Measurements from ENCODE around the gene ARHGAP25. TPM values are rescaled to one million over a fixed set of nuclear protein-coding genes. Genes with fewer than 3 reads are reported as not detected.
"Not testable (repeated sequence)": the region's sequence is repeated elsewhere in the genome, so short reads cannot be mapped to it uniquely, and the experiment has no call there.

ARHGAP25 gene
- total and polyA plus RNA-seq, 2 donors (not counting 1 experiment from before 2014, with no cell fraction given) = 2.7 to 5.8 TPM

DNA sequence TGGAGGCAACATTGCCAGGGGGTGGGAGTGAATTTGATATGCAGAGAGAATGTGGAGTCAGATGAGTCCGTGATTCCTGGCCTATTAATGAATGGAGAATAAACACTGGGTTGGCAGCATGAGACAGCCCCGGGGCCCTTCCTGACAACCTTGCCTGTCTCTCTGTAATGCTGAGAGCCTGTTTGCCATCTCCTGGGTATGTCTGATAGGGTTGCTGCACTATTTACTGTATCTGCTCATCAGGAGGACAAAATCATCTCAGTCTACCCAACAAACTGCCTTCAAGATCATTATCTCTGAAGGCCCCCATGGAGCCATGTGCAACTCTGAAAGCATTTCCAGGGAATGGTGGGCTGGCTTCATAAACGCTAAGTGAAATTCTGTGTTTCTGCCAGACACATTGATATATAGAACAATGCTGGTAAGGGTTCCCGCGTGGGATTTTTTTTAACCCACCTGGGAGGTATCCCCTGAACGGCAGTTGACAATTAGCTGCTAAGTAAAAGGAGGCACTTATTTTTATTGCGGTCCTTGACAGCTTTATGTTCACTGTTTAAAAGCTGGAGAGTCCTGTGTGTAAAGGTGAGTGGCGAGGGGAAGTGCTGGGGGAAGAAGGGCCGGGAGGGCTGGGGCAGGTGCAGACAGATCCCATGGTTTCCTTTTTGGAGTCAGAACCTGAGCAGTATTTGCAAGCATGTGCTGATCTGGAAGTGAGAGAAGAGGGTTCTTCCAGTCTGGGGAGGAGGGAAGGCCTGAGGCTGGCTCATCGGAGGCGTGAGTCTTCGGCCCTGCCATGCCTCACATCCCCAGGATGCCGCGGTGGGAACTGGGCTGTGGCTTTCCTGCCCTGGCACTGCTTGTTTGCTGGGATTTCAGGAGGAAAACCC, 64.8 kb downstream of the ARHGAP25 start:
- H3K79me2 ChIP-seq (ENCODE audit: control insufficient read depth, insufficient read depth, low read length) = no peaks in the 10 kb centered on the region
- TF ChIP-seq EZH2 (IDR thresholded peaks at IDR 0.05; ENCODE audit: low read length, missing control alignments) = no peak
- TF ChIP-seq, protein P1, sequence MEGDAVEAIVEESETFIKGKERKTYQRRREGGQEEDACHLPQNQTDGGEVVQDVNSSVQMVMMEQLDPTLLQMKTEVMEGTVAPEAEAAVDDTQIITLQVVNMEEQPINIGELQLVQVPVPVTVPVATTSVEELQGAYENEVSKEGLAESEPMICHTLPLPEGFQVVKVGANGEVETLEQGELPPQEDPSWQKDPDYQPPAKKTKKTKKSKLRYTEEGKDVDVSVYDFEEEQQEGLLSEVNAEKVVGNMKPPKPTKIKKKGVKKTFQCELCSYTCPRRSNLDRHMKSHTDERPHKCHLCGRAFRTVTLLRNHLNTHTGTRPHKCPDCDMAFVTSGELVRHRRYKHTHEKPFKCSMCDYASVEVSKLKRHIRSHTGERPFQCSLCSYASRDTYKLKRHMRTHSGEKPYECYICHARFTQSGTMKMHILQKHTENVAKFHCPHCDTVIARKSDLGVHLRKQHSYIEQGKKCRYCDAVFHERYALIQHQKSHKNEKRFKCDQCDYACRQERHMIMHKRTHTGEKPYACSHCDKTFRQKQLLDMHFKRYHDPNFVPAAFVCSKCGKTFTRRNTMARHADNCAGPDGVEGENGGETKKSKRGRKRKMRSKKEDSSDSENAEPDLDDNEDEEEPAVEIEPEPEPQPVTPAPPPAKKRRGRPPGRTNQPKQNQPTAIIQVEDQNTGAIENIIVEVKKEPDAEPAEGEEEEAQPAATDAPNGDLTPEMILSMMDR (conservative IDR thresholded peaks at IDR 0.05 in 1 of 2, IDR thresholded peaks at IDR 0.05 in 1 of 2; ENCODE audit: low read depth in 1 of 2, low read length in 2 of 2) = no peak
- H2AFZ ChIP-seq (ENCODE audit: low read length) = no peak overlapping the region
- no peaks in the 10 kb centered on the region for H3K27me3 ChIP-seq (ENCODE audit: control insufficient read depth, insufficient read depth, low read length)
- no peak overlapping the region for H3K4me3 ChIP-seq (replicated peaks in 1 of 4; ENCODE audit: control extremely low read depth in 1 of 4, insufficient read depth in 1 of 4, low read depth in 3 of 4, low read length in 4 of 4)
- no peaks in the 10 kb centered on the region for H3K9me3 ChIP-seq (ENCODE audit: control insufficient read depth, insufficient read depth, low read depth, low read length)
- no peak overlapping the region for H3K4me2 ChIP-seq (ENCODE audit: extremely low read depth, insufficient read depth, low read length)
- no peaks in the 10 kb centered on the region for H3K4me1 ChIP-seq (ENCODE audit: control insufficient read depth, extremely low read depth, insufficient read depth, low read length)
- no peak overlapping the region for H3K27ac ChIP-seq (ENCODE audit: insufficient read depth, low read length)
- H3K9ac ChIP-seq (ENCODE audit: insufficient read depth, low read length) = no peak overlapping the region
- H3K36me3 ChIP-seq (ENCODE audit: control insufficient read depth, insufficient read depth, low read length) = no peaks in the 10 kb centered on the region
- no peaks in the 10 kb centered on the region for H4K20me1 ChIP-seq (ENCODE audit: control insufficient read depth, extremely low read depth, insufficient read depth, low read length)
- no peak for DNase-seq (ENCODE audit: low read depth in 2 of 2)

DNA sequence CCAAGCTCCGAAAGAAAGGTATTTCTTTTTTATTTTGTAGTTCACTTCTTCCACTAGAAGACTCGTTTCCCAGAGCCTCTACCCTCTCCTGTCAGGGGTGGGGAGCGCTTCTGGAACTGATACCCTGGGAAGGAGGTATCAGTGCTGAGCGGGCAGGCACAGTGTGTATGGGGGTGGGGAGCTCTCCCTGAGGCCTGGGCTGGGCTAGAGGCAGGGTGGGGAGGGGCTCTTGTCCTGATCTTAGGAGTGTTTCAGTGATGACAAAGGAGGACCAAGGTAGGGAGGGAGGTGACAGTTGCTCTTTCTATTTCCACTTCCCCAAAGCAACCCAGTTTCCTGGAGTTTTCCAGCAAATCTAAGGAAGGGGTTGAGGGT, 65.4 kb downstream of the ARHGAP25 start:
- Histone ChIP-seq H2AFZ (ENCODE audit: low read length) (no peak overlapping the region), H3K27ac (ENCODE audit: insufficient read depth, low read length) (no peak overlapping the region), H3K9ac (ENCODE audit: insufficient read depth, low read length) (no peak overlapping the region), H3K27me3 (ENCODE audit: control insufficient read depth, insufficient read depth, low read length) (no peaks in the 10 kb centered on the region), H3K4me3 (replicated peaks in 1 of 4; ENCODE audit: control extremely low read depth in 1 of 4, insufficient read depth in 1 of 4, low read depth in 3 of 4, low read length in 4 of 4) (no peak overlapping the region), H3K9me3 (ENCODE audit: control insufficient read depth, insufficient read depth, low read depth, low read length) (no peaks in the 10 kb centered on the region), H3K79me2 (ENCODE audit: control insufficient read depth, insufficient read depth, low read length) (no peaks in the 10 kb centered on the region), H3K4me1 (ENCODE audit: control insufficient read depth, extremely low read depth, insufficient read depth, low read length) (no peaks in the 10 kb centered on the region), H4K20me1 (ENCODE audit: control insufficient read depth, extremely low read depth, insufficient read depth, low read length) (no peaks in the 10 kb centered on the region), H3K36me3 (ENCODE audit: control insufficient read depth, insufficient read depth, low read length) (no peaks in the 10 kb centered on the region), H3K4me2 (ENCODE audit: extremely low read depth, insufficient read depth, low read length) (no peak overlapping the region)
- TF ChIP-seq, protein P1 (conservative IDR thresholded peaks at IDR 0.05 in 1 of 2, IDR thresholded peaks at IDR 0.05 in 1 of 2; ENCODE audit: low read depth in 1 of 2, low read length in 2 of 2) = no peak
- TF ChIP-seq EZH2 (IDR thresholded peaks at IDR 0.05; ENCODE audit: low read length, missing control alignments) = no peak
- DNase-seq (ENCODE audit: low read depth in 2 of 2) = no peak

DNA sequence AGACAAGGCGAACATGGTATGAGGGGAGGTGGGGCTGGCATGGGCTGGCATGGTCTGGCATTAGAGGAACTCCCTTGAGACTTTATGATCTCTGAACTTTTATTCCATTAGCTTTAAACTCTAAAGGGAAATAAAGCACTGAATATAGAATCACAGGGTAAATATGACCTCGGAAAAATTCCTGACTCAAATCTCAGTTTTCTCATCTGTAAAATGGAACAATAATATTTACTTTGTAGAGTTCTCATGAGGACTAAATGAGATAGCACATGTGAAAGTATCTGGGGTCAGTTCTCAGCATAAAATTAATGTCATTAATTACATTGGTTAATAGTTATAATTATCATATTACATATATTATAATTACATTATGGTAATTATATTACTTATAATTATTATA, 65.9 kb downstream of the ARHGAP25 start:
- Histone ChIP-seq H2AFZ (ENCODE audit: low read length) (no peak overlapping the region), H3K4me2 (ENCODE audit: extremely low read depth, insufficient read depth, low read length) (no peak overlapping the region), H3K4me3 (replicated peaks in 1 of 4; ENCODE audit: control extremely low read depth in 1 of 4, insufficient read depth in 1 of 4, low read depth in 3 of 4, low read length in 4 of 4) (no peak overlapping the region), H3K27ac (ENCODE audit: insufficient read depth, low read length) (no peak overlapping the region), H4K20me1 (ENCODE audit: control insufficient read depth, extremely low read depth, insufficient read depth, low read length) (no peaks in the 10 kb centered on the region), H3K4me1 (ENCODE audit: control insufficient read depth, extremely low read depth, insufficient read depth, low read length) (no peaks in the 10 kb centered on the region), H3K9me3 (ENCODE audit: control insufficient read depth, insufficient read depth, low read depth, low read length) (no peaks in the 10 kb centered on the region), H3K79me2 (ENCODE audit: control insufficient read depth, insufficient read depth, low read length) (no peaks in the 10 kb centered on the region), H3K27me3 (ENCODE audit: control insufficient read depth, insufficient read depth, low read length) (no peaks in the 10 kb centered on the region), H3K9ac (ENCODE audit: insufficient read depth, low read length) (no peak overlapping the region), H3K36me3 (ENCODE audit: control insufficient read depth, insufficient read depth, low read length) (no peaks in the 10 kb centered on the region)
- no peak for DNase-seq (ENCODE audit: low read depth in 2 of 2)
- TF ChIP-seq EZH2 (IDR thresholded peaks at IDR 0.05; ENCODE audit: low read length, missing control alignments) = no peak
- TF ChIP-seq, protein P1 (conservative IDR thresholded peaks at IDR 0.05 in 1 of 2, IDR thresholded peaks at IDR 0.05 in 1 of 2; ENCODE audit: low read depth in 1 of 2, low read length in 2 of 2) = no peak

DNA sequence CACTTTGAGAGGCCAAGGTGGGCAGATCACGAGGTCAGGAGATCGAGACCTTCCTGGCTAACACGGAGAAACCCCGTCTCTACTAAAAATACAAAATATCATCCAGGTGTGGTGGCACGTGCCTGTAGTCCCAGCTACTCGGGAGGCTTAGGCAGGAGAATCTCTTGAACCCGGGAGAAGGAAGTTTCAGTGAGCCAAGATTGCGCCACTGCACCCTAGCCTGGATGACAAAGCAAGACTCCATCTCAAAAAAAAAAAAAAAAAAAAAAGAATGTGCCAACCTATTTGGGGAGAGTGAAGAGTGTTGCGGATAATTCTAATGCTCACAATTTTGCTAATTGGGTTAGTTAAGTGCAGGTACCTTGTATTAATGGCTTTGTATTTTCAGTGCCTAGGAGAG, 67.5 kb downstream of the ARHGAP25 start:
- H4K20me1 ChIP-seq (ENCODE audit: control insufficient read depth, extremely low read depth, insufficient read depth, low read length); H2AFZ ChIP-seq (ENCODE audit: low read length); H3K27ac ChIP-seq (ENCODE audit: insufficient read depth, low read length); H3K9me3 ChIP-seq (ENCODE audit: control insufficient read depth, insufficient read depth, low read depth, low read length); H3K4me2 ChIP-seq (ENCODE audit: extremely low read depth, insufficient read depth, low read length); H3K79me2 ChIP-seq (ENCODE audit: control insufficient read depth, insufficient read depth, low read length); H3K9ac ChIP-seq (ENCODE audit: insufficient read depth, low read length); H3K4me1 ChIP-seq (ENCODE audit: control insufficient read depth, extremely low read depth, insufficient read depth, low read length); DNase-seq (ENCODE audit: low read depth in 2 of 2); H3K4me3 ChIP-seq (replicated peaks in 1 of 4; ENCODE audit: control extremely low read depth in 1 of 4, insufficient read depth in 1 of 4, low read depth in 3 of 4, low read length in 4 of 4); H3K27me3 ChIP-seq (ENCODE audit: control insufficient read depth, insufficient read depth, low read length); H3K36me3 ChIP-seq (ENCODE audit: control insufficient read depth, insufficient read depth, low read length): not testable (repeated sequence)

All from fibroblast of lung (primary cell).